GM19240 (cell line): Measurements from ENCODE around the gene GFPT2.

Source experiments
- DNase-seq: peaks from one replicate; pipeline ENCODE4 v3.0.0; 2011; ENCODE audit warnings: low spot score; ENCODE audit not compliant: insufficient read length

Gene GFPT2

DNA sequence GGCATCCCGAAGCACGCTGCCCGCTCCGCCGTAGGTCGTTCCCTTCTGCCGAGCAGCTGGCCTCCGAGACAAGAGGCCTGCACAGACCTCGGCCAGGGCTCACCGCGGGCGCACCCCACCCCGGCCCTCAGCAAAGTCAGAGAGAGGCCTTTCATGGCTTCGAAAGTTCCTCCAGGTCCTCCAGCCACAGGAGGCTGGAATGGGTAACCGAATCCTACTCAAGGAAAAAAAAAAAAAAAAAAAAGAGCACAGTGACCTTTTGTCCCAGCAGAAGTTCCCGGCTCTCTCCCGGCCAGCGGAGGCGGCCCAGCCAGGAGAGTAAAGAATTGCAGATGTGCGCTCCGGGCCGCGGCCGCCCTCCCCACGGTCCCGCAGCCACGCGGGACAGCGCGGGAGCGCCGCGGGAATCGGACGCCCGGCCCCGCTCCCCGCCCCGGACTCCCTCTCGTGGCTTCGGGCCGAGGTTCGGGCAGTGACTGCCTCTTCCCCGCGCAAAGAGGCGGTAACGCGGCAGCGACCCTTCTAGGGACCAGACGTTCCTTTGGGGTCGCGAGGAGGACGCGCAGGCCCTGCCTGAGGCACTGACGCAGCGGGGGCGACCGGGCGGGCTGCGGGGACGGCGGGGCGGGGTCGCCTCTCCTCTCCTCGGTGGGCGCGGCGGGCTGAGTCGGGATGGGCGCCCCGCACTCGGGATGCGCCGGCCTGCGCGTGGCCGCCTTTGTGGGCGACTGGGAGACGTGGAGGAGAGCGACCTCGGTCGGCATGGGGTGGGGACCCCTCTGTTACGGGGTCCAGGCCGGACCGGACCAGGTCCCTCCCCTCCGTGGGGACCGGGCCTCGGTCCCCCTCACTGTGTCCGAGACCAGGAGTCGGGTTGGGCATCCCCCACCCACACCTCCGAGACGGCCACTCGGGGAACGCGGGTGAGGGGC, 754 bp downstream of the GFPT2 start:
- DNase-seq = no peak

DNA sequence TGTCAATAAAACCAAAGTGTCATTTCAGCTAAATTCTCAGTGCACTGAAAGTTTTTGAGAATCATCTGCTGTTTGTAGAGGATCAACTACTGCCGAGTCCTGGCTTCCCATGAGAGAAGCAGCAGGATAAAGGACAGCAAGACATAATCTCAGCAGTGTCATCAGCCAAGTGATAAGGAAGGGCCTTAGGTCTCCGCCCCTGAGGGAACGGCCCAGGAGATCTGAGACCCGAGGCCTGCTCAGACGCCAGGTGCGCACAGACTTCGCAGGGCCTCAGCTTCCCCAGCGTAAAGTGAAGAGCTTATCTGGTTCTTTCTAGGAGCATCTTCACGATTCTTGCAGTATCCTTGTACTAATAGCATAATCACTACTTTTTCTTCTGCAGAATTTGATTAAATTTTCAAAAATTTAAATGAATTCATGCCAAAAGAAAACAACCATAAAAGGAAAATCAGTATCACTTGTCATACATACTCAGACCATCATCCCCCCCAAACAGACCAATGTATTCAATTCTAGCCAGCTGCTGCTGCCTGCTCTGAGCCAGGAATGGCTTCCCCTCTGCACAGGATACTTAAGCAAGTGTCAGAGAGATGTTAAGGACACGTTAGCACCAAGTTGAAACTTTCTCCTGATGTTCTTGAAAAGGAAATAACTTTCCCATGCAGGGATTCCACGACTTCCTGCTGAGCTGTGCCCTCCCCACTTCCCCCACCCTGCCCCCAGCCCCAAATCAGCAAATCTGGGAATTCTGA, 2.2 kb downstream of the GFPT2 start:
- DNase-seq = no peak

DNA sequence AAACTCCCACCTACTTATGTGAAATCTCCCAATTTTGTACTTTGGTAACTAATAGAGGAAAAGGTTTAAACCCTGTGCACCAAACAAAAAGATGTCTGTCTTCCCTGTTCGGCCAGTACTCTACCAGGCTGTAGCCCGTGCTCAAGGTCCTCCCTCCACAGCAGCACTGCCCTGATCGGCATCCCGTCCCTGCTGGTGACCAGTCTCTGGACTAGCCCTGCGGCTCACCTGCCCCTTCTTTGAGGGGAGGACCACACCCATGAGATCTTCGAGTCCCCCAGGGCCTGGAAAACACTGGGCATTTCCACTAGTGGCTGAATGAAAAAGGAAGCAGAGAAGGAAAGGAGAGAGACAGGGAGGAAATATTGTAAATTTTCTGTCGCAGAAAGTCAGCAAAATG, 2.8 kb downstream of the GFPT2 start:
- no peak for DNase-seq

DNA sequence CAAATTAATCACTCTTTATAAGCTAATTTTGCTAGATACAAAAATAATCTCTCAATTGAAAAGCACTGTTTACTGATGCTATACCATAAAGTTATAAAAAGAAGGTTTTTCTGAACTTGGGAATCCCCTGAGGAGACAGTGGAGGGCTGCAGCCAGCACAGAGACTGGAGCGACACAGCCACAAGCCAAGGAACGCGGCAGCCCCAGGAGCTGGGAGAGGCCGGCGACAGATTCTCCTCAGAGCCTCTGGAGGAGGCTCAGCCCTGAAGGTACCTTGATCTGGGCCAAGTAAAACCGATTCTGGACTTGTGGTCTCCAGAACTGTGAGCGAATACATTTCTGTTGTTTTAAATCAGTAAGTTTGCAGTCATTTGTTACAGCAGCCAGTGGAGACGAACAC, 3.7 kb downstream of the GFPT2 start:
- DNase-seq = no peak

DNA sequence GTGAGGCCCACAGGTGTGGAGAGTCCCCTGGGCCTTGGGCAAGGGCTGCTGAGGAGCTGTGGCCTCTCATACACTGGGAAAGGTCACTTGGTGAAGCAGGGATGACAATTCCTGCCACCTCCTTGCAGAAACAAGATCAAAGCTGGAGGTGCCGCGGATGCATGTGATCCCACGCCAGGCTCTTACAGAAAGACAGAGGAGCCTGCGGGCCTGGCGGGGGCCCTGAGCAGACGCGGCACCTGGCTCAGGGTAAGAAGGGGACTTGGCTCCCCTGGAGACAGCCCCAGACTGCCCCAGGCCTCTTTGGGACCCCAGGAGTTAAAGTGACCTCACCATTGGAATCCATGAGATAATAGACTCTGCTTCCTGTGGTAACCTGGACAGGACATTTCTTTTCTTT, 4.8 kb downstream of the GFPT2 start:
- DNase-seq = no peak

DNA sequence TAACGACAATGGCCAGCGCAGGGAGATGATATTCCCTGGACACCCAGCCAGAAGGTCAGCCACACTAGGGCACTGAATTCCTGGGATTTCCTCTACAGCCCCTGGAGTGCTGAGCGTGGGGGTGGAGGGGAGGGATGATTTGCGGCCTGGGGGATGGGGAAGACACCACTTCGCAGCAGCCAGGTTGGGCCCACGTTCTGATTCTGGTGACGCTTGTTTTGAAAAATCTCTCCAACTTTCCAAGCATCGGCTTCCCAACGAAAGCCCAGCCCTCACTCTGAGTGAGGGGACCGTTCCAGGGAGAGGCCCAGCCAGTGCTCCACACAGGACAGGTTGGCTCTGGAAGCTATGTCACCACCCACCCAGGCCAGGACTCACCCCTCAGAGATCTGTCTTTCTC, 5.4 kb downstream of the GFPT2 start:
- DNase-seq = no peak

DNA sequence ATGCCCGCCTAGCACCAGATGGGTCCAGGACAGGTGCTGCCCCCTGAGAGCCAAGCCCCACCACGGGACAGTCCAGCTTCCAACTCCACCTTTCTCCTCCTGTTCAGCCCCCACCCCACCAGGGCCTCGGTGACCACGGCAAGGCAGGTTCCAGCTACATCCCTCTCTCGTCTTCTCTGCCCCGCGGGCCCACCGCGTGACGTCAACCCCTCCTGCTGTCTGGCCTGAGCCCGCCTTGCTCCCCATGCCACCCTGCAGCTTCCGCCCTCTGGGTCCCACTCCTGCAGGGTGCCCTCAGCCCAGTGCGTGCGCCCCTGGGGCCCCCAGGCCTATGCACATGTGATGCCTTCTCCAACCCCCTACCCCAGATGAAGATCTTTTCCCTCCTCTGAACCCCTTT, 6.8 kb downstream of the GFPT2 start:
- DNase-seq = no peak

DNA sequence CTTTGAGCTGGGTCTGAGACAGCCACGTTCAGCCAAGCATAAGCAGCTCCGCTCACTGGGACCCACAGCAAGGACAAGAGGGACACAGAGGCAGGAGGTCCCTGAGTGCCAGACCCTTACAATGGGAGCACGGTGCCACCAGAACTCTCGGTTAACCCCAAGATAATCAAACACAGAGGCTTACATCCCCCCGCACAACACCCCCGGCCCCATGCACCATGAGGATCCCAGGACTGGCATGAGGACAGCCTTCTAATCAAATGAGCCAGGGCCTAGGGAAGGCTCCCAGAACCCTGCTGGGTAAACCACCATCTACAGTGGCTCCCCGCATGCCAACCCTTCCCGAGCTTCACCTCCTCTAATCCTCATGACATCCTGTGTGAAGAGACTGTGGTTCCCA, 7.4 kb downstream of the GFPT2 start:
- no peak for DNase-seq

DNA sequence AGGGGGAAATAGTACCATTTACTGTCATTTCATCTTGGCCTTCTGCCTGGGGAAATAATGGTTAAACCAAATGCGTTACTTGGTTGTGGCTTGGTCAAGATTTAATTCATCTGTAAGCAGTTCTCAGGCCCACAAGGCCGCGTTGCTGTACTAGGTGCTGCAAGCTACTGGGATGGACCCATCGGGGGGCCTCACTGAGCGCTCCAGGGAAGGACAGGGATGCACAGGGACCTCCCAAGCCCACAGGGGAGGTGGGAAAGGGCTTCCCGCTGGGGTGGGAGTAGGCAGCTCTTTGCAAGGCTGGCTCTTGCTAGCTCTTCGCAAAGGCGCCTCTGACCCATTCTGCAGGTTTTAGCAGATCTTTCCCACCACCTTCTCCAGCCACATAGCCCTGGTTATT, 8.0 kb downstream of the GFPT2 start:
- DNase-seq = no peak

DNA sequence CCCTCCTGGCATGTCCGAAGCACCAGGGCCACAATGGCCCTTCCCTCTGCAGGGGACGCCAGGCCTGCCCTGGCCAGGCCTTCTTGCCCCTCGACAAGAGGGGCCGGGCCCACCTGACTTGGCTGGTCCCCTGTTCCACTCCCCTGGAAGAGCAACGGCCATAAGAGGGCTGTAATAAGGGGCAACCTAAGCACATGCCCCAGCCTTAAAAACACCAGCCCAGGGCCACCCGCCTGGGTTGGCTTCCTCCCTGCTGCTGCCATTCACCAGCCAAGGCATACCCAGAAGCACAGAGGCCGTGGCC, 8.5 kb downstream of the GFPT2 start:
- DNase-seq = no peak

DNA sequence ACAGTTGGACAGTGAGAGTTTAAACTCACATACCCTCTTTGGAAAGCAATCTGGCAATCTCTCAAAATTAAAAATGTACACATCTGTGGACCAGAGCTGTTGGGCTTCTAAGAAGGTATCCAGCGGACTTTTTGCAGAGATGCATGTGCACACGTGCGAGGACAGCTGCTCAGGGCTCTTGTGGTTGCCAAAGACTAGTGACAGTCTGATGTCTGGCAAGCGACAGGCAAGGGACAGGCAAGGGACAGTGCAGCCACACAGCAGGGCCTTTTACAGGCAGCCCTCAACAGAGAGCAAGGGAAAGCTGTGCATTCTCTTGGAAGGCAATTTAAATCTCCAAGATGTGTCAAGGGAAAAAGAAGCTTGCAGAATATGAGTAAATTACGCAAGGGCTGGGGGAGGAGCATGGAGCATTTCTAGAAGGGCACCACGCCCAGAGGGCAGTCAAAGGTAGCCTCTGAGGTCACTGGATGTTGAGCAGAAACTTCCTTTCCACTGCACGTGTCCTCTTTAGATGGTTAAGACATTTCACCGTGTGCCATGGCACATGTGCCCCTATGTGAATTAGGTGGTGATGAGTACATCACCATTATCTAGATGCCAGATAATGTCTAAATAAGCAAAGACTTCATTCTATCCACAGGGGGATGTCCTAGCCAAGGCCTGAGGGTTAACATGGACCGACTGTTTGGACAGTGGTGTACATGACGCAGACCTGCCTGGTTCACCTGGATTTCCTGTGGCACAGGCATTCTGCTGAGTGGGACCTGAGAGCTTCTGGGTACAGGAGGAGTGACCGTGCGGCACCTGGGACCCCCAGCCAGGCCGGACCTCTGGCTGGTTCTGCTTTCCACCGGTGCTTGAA, 9.1 kb downstream of the GFPT2 start:
- DNase-seq = no peak

DNA sequence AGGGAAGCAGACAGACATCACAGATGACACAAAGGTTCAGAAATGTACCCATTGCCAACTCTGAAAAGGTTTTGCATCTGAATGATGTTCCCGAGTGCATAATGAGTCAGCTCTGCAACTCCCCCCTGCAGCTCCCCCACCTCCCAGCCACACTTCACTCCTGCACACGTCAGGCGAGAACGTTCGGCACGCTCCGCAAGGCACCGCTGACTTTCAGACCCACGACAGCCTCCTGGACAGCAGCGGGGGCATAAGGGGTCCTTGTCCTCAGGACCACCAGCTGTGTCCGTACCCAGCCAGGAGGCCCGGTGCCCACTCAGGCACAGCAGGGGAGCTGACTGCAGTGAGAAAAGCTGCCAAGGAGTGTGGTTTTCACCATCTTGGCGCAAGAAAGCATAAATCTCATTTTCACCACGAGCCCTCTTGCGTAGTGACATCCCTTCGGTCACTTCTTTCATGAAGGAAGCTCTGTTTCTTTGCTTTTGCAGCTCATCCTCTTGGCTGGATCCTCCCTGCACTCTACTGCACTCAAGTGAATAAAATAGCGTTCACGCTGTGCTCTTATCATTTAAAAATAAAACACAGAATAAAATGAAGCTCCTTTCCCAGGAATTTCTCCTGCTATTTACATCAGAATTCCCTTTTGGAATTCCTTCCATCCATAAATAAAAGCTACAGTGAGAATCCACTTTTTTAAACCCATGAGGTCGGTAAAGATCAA, 9.9 kb downstream of the GFPT2 start:
- DNase-seq = no peak

DNA sequence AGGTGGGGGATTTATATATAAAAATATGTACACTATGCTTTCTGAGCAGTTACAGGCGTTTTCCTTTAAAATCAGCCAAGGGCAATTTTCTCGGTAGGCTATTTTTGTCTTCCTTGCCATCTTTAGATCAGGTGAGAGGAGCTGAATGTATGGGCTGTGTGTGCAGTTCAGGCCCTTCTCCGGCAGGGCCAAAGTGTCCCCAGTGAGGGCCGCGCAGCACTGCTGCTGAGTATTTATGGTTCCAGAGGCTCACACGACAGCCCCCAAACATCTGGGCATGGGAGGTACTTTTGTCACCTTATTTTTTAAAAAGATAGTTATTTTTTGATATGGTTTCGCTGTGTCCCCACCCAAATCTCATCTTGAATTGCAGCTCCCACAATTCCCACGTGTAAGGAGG, 11.5 kb downstream of the GFPT2 start:
- no peak for DNase-seq

DNA sequence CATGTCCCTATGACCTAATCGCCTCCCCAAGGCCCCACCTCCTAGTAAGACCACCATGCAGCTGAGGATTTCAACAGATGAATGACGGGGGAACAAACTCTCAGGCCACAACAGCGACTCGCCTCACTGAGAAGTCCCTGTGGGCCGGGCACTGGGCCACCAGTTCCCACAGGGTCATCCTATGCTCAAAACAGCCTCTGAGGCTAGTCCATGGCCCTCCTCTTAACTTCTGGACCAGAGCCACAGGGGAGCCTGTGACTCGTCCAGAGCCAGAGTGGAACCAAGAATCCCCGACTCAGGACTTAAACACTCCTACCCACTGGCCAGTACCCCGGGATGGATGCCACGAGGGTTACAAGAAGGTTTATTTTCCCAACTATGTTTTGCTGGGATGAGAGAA, 12.3 kb downstream of the GFPT2 start:
- no peak for DNase-seq

DNA sequence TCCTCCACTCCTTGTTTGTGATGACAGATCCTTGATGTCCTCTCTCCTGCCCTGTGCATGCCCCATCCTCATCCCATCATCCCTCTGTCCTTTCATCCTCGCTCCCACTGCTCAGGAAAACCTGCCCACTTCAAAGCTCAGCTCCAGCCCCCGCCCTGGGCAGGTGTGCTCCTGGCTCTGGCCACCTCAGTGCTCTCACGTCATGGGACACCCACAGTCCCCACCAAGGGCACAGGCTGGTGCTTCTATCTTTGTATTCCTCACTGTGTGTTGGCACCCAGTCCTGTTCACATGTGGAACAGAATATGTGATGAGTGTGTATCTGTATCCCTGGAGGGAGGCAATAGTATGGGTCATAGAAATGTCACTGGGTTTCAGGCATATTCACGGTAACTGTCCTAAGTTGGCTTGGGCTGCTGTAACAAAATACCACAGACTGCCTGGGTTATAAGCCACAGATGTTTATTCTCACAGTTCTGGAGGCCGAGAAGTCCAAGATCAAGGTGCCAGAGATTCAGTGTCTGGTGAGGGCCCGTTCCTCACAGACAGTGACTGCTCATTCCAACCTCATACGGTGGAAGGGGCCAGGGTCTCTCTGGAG, 13.5 kb downstream of the GFPT2 start:
- DNase-seq = no peak

DNA sequence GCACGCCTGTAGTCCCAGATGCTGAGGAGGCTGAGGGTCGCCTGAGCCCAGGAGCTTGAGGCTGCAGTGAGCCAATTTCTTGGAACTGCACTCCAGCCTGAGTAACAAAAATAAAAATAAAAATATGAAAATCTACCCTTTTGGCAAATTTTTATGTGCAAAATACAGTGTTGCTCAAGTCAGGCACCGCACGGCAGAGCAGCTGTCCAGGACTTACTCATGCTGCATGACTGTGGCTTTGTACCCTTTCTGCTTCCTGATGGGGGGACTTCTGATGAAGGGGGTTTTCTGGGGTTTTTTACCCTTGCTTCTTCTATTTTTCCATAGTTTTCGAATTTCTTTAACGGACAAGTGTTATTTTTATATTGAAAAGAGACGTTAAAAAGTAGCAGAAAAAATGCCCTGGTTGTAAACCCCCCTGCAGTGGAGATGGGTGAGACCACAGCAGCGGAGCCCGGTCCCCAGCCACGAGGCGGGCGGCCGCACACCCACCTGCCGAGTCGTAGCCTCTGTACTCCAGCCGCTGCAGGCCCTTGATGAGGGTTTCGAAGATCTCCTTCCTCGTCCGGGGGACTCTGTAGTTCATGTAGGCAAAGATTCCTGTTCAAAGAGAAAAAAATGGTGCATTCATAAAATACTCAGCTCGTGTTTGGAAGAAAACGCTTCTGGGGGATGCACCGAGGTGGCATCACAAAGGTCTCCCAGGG, 15.0 kb downstream of the GFPT2 start:
- DNase-seq = no peak

DNA sequence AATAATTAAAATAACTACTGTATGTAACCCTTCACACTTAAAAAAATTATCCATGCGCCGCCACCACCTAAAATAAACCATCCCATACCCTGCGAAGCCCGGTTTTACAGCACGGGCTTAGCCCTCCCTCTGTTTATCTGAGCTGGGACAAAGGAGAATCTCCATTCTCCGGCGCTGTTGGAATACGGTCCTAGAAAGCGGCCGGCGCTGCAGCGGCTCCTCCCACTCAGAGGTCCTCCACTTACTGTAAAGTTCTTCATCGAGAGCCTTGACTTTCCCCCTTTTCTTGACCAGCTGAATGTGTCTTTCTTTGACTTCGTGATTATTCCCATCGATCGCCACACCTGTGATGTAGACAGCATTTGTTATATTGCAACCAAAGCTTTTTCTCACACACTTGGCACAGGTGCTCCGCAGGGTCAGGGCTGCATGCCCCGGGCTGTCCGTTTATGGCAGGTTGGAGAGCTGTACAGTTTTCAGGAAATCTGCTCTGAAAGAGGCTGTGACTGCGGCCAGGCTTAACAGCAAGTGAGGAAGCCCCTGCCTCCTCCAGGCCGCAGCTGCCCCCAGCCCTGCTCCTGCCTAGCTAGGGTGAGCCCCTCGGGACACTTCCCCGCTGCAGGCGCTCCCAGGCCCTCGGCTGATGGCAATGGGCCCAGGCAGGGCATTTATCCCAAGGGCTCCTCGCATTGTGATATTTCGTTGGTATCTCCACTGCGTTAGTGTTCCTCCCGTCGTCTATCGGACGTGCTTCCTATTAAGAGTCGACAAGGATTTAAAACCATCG, 16.7 kb downstream of the GFPT2 start:
- no peak for DNase-seq

DNA sequence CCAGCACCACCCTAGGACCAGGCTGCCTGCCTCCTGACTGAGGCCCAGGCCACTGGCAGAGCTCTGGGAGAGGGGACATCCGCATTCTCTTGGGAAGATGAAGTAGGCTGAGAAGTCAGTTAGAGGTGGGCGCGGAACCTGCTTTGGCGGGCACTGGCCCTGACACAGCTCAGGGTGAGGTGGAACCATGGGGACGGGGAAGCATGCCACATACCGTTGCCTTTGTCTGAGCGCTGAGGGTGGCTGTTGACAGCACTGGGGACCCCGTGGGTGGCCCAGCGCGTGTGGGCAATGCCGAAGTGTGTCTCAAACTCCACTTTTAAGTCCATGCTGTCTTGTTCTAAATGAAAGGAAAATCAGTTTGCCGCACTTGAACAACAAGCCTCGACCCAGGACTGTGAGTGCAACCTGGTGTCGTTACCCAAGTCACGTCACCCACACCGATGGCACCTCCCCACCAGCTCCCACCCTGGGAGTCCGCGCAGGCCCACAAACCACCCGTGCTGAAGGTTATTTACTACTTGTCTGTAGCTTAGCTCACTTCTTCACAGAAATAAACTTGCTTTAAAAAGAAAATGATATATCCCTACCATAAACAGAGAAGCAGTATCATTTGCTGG, 17.4 kb downstream of the GFPT2 start:
- no peak for DNase-seq
